Fibroblast of the aortic adventitia (primary cell): ENCODE measurements around the gene STXBP5. TPM values are rescaled to one million over a fixed set of nuclear protein-coding genes. Genes with fewer than 3 reads are reported as not detected.

ENCODE experiments used
- DNase-seq: peaks from one replicate; pipeline ENCODE4 v3.0.0-alpha.2; 2010; ENCODE audit warnings: low read depth
- H3K4me3 ChIP-seq: 2 replicates; pipeline ENCODE4 v1.5.1; 2011; ENCODE audit warnings: low read depth, mild to moderate bottlenecking, control low read depth, low read length, moderate library complexity
- total RNA-seq: library from RNA; depleted of rRNA; stranded (reverse); fragments of >200 nt; gene quantifications from 2 replicates; pipeline ENCODE4 v1.2.3, GENCODE V29; 2012; ENCODE audit warnings: low replicate concordance
- TF ChIP-seq, protein P1 (sequence below): IDR thresholded peaks from 2 replicates; pipeline ENCODE4 v1.5.1; 2011; ENCODE audit warnings: mild to moderate bottlenecking, low read length, control low read depth, inconsistent platforms; ENCODE audit not compliant: insufficient read depth

STXBP5 gene
- total RNA-seq, 1 donor: 65.2 TPM

DNA sequence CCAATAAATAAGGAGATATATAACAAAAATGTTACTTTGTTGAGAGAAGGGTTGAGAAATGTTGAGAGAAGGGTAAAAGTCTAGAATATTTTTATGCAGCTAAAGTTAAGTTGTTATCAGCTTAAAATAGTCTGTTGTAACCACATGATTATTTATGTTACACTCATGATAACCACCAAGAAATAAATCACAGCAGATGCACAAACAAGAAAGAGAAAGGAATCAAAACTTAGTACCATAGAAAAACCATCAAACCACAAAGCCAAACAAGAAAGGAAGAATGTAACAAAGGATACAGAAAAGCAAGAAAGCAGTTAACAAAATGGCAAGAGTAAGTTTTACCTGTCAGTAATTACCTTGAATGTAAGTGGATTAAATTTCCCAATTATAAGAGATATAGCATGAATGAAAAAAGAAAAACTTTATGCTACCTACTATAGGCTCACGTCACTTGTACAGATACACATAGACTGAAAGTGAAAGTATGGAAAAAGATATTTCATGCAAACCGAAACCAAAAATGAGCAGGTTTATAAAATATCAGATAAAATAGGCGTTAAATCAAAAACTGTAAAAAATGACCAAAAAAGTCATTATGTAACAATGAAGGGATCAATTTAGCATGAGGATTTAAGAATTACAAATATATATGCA is 93.6 kb downstream of the STXBP5 start:
- no peak for DNase-seq
- TF ChIP-seq, protein P1, sequence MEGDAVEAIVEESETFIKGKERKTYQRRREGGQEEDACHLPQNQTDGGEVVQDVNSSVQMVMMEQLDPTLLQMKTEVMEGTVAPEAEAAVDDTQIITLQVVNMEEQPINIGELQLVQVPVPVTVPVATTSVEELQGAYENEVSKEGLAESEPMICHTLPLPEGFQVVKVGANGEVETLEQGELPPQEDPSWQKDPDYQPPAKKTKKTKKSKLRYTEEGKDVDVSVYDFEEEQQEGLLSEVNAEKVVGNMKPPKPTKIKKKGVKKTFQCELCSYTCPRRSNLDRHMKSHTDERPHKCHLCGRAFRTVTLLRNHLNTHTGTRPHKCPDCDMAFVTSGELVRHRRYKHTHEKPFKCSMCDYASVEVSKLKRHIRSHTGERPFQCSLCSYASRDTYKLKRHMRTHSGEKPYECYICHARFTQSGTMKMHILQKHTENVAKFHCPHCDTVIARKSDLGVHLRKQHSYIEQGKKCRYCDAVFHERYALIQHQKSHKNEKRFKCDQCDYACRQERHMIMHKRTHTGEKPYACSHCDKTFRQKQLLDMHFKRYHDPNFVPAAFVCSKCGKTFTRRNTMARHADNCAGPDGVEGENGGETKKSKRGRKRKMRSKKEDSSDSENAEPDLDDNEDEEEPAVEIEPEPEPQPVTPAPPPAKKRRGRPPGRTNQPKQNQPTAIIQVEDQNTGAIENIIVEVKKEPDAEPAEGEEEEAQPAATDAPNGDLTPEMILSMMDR: no peak

DNA sequence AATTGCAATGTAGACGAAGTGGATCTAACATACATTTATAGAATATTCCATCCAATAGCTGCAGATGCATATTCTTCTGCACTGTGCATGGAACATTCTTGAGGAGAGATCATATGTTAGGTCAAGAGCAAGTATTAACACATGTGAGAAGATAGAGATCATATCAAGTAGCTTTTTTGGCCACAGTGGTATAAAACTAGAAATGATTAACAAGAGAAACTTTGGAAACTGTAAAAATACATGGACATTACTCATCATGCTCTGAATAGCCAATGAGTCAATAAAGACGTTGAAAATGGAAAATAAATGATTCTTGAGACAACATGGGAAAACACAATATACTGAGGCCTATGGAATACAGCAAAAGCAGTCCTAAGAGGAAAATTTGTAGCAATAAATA is 94.2 kb downstream of the STXBP5 start:
- no peak overlapping the region for H3K4me3 ChIP-seq
- DNase-seq: no peak
- TF ChIP-seq, protein P1: no peak

More for the DNA sequence above, 93.6 kb downstream of the STXBP5 start:
- H3K4me3 ChIP-seq: no peak overlapping the region

DNA sequence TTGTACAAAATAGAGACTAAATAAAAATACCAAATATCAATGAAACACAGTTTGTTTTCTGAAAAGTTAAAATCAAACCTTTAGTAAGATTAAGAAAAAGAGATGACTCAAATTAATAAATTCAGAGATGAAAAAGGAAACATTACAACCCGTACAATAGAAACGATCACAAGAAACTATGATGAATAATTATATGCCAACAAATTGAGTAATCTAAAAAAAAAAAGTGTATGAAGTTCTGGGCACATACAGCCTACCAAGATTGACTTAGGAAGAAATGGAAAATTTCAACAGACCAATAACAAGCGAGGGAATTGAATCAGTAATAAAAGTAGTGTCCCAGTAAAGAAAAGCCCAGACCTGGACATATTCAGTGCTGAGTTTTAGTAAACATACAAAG is 94.8 kb downstream of the STXBP5 start:
- DNase-seq: no peak
- TF ChIP-seq, protein P1: no peak
- no peak overlapping the region for H3K4me3 ChIP-seq

DNA sequence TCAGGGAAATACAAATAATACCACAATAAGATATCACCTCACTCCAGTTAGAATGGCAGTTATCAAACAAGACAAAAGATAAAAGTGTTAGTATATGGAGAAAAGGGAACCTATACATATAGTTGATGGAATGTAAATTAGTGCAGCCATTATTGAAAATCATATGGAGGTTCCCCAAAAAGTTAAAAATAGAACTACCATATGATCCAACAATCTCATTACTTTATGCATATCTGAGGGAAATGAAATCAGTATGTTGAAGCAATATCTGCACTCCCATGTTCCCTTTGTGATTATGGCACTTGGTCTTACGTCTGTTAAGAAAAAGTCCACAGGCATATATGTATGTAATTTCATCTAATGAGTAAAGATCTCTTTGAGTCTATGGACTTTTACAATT is 96.9 kb downstream of the STXBP5 start:
- no peak for DNase-seq
- H3K4me3 ChIP-seq: no peak overlapping the region
- TF ChIP-seq, protein P1: no peak

DNA sequence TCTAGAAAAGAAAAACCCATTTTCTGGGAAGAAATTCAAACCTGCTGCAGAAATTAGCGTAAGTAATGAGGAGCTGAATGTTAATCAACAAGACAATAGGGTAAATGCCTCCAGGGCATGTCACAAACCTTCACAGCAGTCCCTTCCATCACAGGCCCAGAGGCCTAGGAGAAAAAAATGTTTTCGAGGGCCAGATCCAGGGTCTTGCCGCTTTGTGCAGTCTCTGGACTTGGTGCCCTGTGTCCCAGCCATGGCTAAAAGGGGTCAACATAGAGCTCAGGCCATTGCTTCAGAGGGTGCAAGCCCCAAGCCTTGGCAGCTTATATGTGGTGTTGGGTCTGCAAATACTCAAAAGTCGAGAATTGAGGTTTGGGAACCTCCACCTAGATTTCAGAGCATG is 99.8 kb downstream of the STXBP5 start:
- no peak for DNase-seq
- no peak overlapping the region for H3K4me3 ChIP-seq
- TF ChIP-seq, protein P1: no peak

DNA sequence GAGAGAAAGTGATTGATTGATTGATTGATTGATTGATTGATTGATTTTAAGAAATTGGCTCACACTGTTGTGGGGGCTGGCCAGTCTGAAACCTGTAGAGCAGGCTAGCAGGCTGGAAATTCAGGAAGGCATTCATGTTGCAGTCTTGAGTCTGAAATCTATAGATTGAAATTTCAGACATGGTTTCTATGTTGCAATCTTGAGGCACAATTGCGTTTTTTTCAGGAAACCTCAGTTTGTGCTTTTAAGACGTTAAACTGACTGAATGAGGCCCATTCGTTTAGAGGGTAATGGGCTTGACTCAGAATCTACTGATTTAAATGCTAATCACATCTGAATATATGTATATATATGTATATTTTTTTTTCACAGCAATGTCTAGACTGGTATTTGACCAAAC is 106.3 kb downstream of the STXBP5 start:
- H3K4me3 ChIP-seq: no peak overlapping the region
- TF ChIP-seq, protein P1: no peak
- no peak for DNase-seq

DNA sequence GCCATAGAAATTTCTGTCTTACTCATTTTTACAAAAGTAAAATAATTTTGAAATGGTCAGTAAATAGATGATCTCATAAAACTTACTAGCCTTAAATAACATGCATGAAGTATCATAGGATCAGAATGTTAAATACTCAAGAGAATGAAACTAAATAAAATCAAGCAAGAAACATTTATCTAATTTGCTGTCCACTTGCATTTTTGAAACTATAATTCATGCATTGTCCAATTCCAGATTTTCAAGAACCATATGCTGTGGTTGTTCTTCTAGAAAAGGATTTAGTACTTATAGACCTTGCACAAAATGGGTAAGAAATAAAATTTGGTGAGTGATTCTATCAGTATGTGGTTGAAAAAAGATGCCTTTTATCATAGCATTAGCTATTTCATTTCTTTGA is 107.0 kb downstream of the STXBP5 start:
- TF ChIP-seq, protein P1: no peak
- H3K4me3 ChIP-seq: no peak overlapping the region
- no peak for DNase-seq
